Upper lobe of left lung (tissue), 6 donors: ENCODE data around the gene SUB1. TPM values are rescaled to one million over a fixed set of nuclear protein-coding genes. Genes with fewer than 3 reads are reported as not detected.
A peak's percentile ranks its signal among the peaks of the same experiment; 100 is the strongest.

ENCODE experiments used
- ATAC-seq, 2 donors: fragments of 200-7000 bp; cut with Tn5 transposase; one replicate each; pipeline ENCODE4 v1.9.1; 2022; ENCODE audit warnings: mild to moderate bottlenecking in 2 of 2, moderate library complexity in 2 of 2; ENCODE audit not compliant: low FRiP score in 2 of 2
- DNase-seq, 2 donors: peaks; one replicate each; pipeline ENCODE4 v3.0.0-alpha.2; 2019 to 2020
- H3K27ac ChIP-seq, 4 donors: fragments of 200-600 bp; sonication (generic); one replicate each; pipeline ENCODE4 v1.5.1; 2016 to 2019
- H3K27me3 ChIP-seq, 4 donors: fragments of 200-600 bp; sonication (generic); one replicate each; pipeline ENCODE4 v1.5.1; 2017 to 2019
- H3K36me3 ChIP-seq, 4 donors: fragments of 200-600 bp; sonication (generic); one replicate each; pipeline ENCODE4 v1.5.1; 2016 to 2019
- H3K4me1 ChIP-seq, 4 donors: fragments of 200-600 bp; sonication (generic); one replicate each; pipeline ENCODE4 v1.5.1; 2018 to 2019
- H3K4me3 ChIP-seq, 4 donors: fragments of 200-600 bp; sonication (generic); one replicate each; pipeline ENCODE4 v1.5.1; 2017 to 2019; ENCODE audit warnings: mild to moderate bottlenecking in 2 of 4, moderate library complexity in 1 of 4
- H3K9me3 ChIP-seq, 4 donors: fragments of 200-600 bp; sonication (generic); one replicate each; pipeline ENCODE4 v1.5.1; 2018 to 2019
- CTCF ChIP-seq, 6 experiments: fragments of 450-650 bp in 4 of 6; fragments of 200-600 bp in 2 of 6; sonication (generic) in 2 of 6; IDR thresholded peaks; one replicate each; pipeline ENCODE4 v1.5.1; 2016 to 2019; ENCODE audit warnings: antibody characterized with exemption in 6 of 6
- EP300 ChIP-seq, 4 donors: sonication (generic); formaldehyde crosslinking; IDR thresholded peaks; one replicate each; pipeline ENCODE4 v1.5.1; 2017; ENCODE audit warnings: antibody characterized with exemption in 4 of 4, control low read depth in 2 of 4
- POLR2A ChIP-seq, 4 donors: fragments of 450-650 bp; IDR thresholded peaks; one replicate each; pipeline ENCODE4 v1.5.1; 2016 to 2017; ENCODE audit warnings: antibody characterized with exemption in 4 of 4, mild to moderate bottlenecking in 2 of 4
- POLR2AphosphoS5 ChIP-seq, 2 donors: sonication (generic); formaldehyde crosslinking; IDR thresholded peaks; one replicate each; pipeline ENCODE4 v1.5.1; 2017; ENCODE audit warnings: antibody characterized with exemption in 2 of 2
- WGBS, 2 donors: methylation state at CpG; one replicate each; pipeline ENCODE4 v1.1.5; 2017 to 2018; 5-methylcytosine and 5-hydroxymethylcytosine counted together
- total RNA-seq, 6 donors: library from RNA; depleted of rRNA in 4 of 6; stranded (reverse); fragments of >200 nt in 4 of 6; gene quantifications; one replicate each; pipeline versions ENCODE4 v1.1.0 to v1.2.1, GENCODE V29; 2016 to 2021
- donor health status: DM: no; HTN: no; CAD: no; lungs with moderate emphysema.
- donor health status: DM: no; HTN: yes; CAD: no; lungs with severe emphysema.

Gene SUB1
- total RNA-seq, 6 donors from 2014 or later: 28.3 to 170 (median 95.6) TPM

GRCh38 chr5:32605766-32606152 is 20.4 kb downstream of the SUB1 start:
- Histone ChIP-seq H3K27me3 (no peaks in the 10 kb centered on the region), H3K27ac (no peak overlapping the region), H3K4me1 (peaks cover 0 to 8% (median 2%) of the 10 kb centered on the region in 4 donors), H3K36me3 (peaks cover 0 to 53% (median 5%) of the 10 kb centered on the region in 4 donors), H3K4me3 (no peak overlapping the region), H3K9me3 (no peaks in the 10 kb centered on the region)
- no peak for DNase-seq
- ATAC-seq: no peak
- no peak for TF ChIP-seq POLR2AphosphoS5 (IDR thresholded peaks at IDR 0.05)
- TF ChIP-seq POLR2A (IDR thresholded peaks at IDR 0.05): no peak
- TF ChIP-seq CTCF (IDR thresholded peaks at IDR 0.05): no peak
- no peak for TF ChIP-seq EP300 (IDR thresholded peaks at IDR 0.05)
- 89 to 93% methylated on average over 2 of the region's 2 CpGs for WGBS, 2 donors

- TF ChIP-seq EP300 (IDR thresholded peaks at IDR 0.05): no peak
- TF ChIP-seq POLR2AphosphoS5 (IDR thresholded peaks at IDR 0.05): no peak
- no peak for TF ChIP-seq POLR2A (IDR thresholded peaks at IDR 0.05)
- no peak for TF ChIP-seq CTCF (IDR thresholded peaks at IDR 0.05)
- Histone ChIP-seq H3K27ac (peak overlapping the region in 2 of 4 donors; percentile 0 to 58), H3K36me3 (peaks cover 0 to 4% (median 0%) of the 10 kb centered on the region in 4 donors), H3K4me3 (no peak overlapping the region), H3K27me3 (no peaks in the 10 kb centered on the region), H3K4me1 (peaks cover 9 to 13% (median 11%) of the 10 kb centered on the region in 4 donors), H3K9me3 (no peaks in the 10 kb centered on the region)
- DNase-seq: peak in 1 of 2 donors; percentile 24
- ATAC-seq: peak; percentile 32 to 51
- WGBS, 2 donors: 47 to 49% methylated on average over 8 to 10 of the region's 10 CpGs
These were observed 27.0 kb downstream of the SUB1 start for GRCh38 chr5:32612134-32612888.

- DNase-seq (peak in 1 of 2 donors; percentile 84), ATAC-seq (peak; percentile 87 to 92)
- 3 to 7% methylated on average over 10 of the region's 10 CpGs for WGBS, 2 donors
- Histone ChIP-seq H3K27me3 (no peaks in the 10 kb centered on the region), H3K4me1 (peaks cover 9 to 13% (median 11%) of the 10 kb centered on the region in 4 donors), H3K4me3 (no peak overlapping the region), H3K27ac (peak overlapping the region in 2 of 4 donors; percentile 0 to 58), H3K36me3 (no peaks in the 10 kb centered on the region), H3K9me3 (no peaks in the 10 kb centered on the region)
- TF ChIP-seq POLR2A (IDR thresholded peaks at IDR 0.05): no peak
- no peak for TF ChIP-seq EP300 (IDR thresholded peaks at IDR 0.05)
- TF ChIP-seq POLR2AphosphoS5 (IDR thresholded peaks at IDR 0.05): no peak
- peak; percentile 71 to 89 (median 83) for TF ChIP-seq CTCF (IDR thresholded peaks at IDR 0.05)
These were observed 27.8 kb downstream of the SUB1 start for GRCh38 chr5:32613050-32613672.

- no peaks in the 10 kb centered on the region for H3K36me3 ChIP-seq
- TF ChIP-seq CTCF (IDR thresholded peaks at IDR 0.05): no peak
- H3K4me1 ChIP-seq: peaks cover 9 to 13% (median 11%) of the 10 kb centered on the region in 4 donors
- no peak overlapping the region for H3K27ac ChIP-seq
- no peaks in the 10 kb centered on the region for H3K9me3 ChIP-seq
- no peak for DNase-seq
- 61% methylated on average over 3 of the region's 3 CpGs for WGBS, 2 donors
- no peak for ATAC-seq
- no peaks in the 10 kb centered on the region for H3K27me3 ChIP-seq
- no peak overlapping the region for H3K4me3 ChIP-seq
These were observed 29.9 kb downstream of the SUB1 start for GRCh38 chr5:32615236-32615635.
